ENCODE measurements around the gene SSH3. TPM values are rescaled to one million over a fixed set of nuclear protein-coding genes. Genes with fewer than 3 reads are reported as not detected.

The SSH3 gene
- total RNA-seq, 4 donors from 2014 or later, result 7.7 to 48.8 (median 19.1) TPM

DNA sequence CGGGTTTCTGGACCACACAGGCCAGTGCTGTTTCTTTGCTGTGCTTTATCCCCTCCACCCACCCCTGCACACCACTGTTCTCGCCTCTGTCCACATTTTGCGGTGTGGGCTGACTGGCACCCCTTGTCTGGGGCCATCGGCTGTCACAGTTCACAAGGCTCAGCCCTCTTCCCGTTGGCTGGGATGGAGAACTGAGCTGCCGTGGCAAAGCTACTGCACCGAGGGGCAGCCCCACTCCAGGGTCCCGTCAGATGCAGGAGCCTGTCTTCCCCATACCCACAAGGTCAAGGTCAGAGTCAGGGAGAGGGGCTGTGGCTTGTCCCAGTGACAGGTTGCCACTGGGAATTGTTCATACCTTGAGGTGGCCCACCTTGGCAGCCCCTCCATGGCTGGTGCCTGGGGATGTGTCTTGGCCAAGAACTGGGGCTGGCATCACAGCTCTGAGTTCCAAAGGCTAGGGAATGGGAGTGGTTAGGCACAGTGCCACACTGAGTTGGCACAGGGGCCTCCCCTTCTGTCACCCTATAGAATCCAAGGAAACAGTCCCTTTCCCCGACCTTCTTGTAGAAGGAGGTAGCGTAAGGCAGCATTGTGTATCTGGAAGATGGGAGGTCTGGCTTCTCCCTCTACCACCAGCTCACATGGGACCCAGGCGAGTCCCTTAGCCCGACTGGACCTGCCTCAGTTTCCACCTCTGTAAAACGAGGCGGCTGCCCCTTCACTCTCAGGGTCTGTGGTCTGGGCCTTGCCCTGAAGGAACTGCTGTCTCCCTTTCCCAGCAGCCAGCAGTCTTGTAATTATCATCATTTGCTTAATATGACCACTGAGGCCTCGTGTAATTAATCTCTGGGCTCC, 33.7 kb upstream of the SSH3 start:
- peak; percentile 21 to 28 for DNase-seq
- no peak for TF ChIP-seq POLR2A (IDR thresholded peaks at IDR 0.05)
- TF ChIP-seq, protein P1, sequence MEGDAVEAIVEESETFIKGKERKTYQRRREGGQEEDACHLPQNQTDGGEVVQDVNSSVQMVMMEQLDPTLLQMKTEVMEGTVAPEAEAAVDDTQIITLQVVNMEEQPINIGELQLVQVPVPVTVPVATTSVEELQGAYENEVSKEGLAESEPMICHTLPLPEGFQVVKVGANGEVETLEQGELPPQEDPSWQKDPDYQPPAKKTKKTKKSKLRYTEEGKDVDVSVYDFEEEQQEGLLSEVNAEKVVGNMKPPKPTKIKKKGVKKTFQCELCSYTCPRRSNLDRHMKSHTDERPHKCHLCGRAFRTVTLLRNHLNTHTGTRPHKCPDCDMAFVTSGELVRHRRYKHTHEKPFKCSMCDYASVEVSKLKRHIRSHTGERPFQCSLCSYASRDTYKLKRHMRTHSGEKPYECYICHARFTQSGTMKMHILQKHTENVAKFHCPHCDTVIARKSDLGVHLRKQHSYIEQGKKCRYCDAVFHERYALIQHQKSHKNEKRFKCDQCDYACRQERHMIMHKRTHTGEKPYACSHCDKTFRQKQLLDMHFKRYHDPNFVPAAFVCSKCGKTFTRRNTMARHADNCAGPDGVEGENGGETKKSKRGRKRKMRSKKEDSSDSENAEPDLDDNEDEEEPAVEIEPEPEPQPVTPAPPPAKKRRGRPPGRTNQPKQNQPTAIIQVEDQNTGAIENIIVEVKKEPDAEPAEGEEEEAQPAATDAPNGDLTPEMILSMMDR (IDR thresholded peaks at IDR 0.05), result no peak
- Histone ChIP-seq H3K9me3 (no peaks in the 10 kb centered on the region), H3K27ac (peak overlapping the region; percentile 70 to 88), H3K4me1 (peaks cover 21 to 36% of the 10 kb centered on the region in 2 donors), H3K27me3 (no peaks in the 10 kb centered on the region), H3K4me3 (peak overlapping the region in 1 of 2 donors; percentile 27), H3K36me3 (no peaks in the 10 kb centered on the region)
- intact Hi-C loops (cut with DNase I; ENCODE audit: low total_unique reads), result loop anchor here (5.0 to 10.0 kb wide), 2 partner anchors 48 to 115 kb away; no protein-coding TSS in a partner anchor

DNA sequence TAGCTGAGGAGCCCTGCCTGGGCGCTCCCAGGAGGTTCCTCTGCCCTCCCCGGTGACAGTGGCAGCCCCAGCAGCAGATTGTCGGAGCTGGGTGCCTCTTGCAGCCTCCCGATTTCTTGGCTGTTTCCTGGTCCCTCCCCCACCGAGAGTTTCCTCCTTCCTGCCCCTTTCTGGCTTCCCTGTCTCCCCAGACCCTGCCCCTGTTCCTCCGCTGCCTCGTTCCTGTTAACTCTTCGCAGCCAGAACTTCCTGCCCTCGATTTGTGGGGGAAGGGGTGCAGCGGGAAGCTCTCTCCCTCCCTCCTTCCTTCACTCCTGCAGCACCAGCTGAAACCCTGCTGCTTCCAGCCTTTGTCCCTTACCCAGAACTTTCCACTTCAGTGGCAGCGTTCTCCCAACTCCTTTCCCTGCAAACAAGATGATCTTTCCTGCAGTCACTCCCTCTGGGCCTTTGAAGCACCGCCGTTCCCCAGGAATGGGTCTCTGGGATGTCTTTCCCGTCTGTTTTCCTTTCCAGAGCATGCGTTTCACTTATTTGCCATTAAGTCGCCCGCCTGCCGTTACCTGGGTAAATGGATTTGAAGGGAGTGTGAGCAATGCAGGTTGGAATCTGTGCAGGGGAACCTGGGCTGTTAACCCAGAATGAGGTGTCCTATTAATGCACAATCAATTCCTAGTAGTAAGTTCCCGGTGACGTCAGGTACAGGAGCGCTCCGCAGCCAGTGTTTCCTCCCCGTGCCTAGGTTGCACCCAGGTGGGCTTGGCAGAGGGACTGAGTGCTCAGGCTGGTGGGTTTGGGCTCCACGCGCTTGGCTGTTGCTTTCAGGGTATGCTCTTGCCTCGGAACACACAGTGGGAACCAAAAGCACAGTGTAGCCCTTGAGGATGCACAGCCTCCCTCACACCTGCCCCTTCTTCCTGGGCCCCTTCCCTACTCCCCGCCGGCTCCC, 32.8 kb upstream of the SSH3 start:
- Histone ChIP-seq H3K36me3 (no peaks in the 10 kb centered on the region), H3K4me3 (peak overlapping the region in 1 of 2 donors; percentile 27), H3K27me3 (no peaks in the 10 kb centered on the region), H3K9me3 (no peaks in the 10 kb centered on the region), H3K4me1 (peaks cover 21 to 44% of the 10 kb centered on the region in 2 donors), H3K27ac (peak overlapping the region; percentile 70 to 88)
- TF ChIP-seq, protein P1 (IDR thresholded peaks at IDR 0.05), result no peak
- TF ChIP-seq POLR2A (IDR thresholded peaks at IDR 0.05), result no peak
- DNase-seq, result peak; percentile 25 to 34
- intact Hi-C loops (cut with DNase I; ENCODE audit: low total_unique reads), result no loop called here

DNA sequence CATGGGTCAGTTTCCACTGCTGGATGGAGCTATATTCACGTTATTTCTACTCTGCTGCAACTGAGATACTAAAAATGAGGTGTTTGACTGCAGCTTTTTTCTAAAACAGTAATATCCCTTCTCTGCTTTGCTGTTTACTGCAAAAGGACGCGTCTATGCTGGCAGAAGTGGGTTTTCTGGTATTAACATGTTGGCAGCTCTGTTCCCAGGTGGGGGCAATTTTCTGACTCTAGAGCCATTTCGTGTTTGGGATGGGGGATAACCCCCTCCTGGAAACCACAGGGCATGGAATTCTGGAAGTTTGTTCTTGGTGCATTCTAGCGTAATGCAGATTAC, 32.2 kb upstream of the SSH3 start:
- Histone ChIP-seq H3K4me3 (no peak overlapping the region), H3K36me3 (no peaks in the 10 kb centered on the region), H3K27me3 (no peaks in the 10 kb centered on the region), H3K4me1 (peaks cover 21 to 51% of the 10 kb centered on the region in 2 donors), H3K9me3 (no peaks in the 10 kb centered on the region), H3K27ac (no peak overlapping the region)
- DNase-seq, result no peak
- TF ChIP-seq POLR2A (IDR thresholded peaks at IDR 0.05), result no peak
- TF ChIP-seq, protein P1 (IDR thresholded peaks at IDR 0.05), result no peak
- intact Hi-C loops (cut with DNase I; ENCODE audit: low total_unique reads), result no loop called here

DNA sequence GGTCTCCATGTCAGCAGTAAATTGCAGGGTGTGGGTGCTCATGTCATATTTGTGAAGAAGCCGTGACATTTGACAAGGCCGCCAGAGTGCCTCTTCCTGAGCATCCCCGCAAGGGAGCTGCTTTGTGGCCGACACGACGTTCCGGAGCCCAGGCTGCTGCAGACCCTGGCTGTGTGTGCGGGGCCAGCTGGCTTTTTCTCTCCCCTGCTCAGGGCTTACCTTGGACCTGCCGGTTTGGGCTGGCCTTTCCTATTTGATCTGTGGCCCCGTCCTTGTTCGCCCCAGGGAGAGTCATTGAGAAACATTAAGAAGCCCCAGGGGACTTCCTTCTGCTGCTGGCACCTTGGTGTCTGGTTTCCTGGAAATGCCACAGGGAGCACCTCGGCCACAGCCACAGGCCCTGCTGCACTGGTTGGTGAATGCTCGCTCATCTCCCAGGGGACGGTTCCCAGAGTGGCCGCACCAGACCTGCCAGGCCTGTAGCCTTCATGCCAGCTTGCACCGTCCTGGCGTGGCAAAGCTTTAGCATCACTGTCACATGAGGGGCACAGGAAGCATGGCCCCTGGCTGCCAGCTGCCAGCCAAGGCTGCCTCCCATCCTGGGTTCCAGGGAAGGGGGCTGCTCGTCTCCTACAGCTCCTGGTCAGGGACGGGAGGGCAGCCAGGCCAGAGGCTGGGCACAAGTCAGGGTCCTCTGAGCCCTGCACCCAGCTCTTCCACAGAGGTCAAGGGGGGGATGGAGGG, 31.6 kb upstream of the SSH3 start:
- TF ChIP-seq POLR2A (IDR thresholded peaks at IDR 0.05), result no peak
- TF ChIP-seq, protein P1 (IDR thresholded peaks at IDR 0.05), result no peak
- H3K36me3 ChIP-seq, result no peaks in the 10 kb centered on the region
- peak overlapping the region; percentile 28 to 88 for H3K27ac ChIP-seq
- intact Hi-C loops (cut with DNase I; ENCODE audit: low total_unique reads), result no loop called here
- no peaks in the 10 kb centered on the region for H3K9me3 ChIP-seq
- peak in 1 of 2 donors; percentile 14 for DNase-seq
- no peaks in the 10 kb centered on the region for H3K27me3 ChIP-seq
- no peak overlapping the region for H3K4me3 ChIP-seq
- peaks cover 21 to 54% of the 10 kb centered on the region in 2 donors for H3K4me1 ChIP-seq
